ENCODE measurements around the gene TUBB3. TPM values are rescaled to one million over a fixed set of nuclear protein-coding genes. Genes with fewer than 3 reads are reported as not detected.
"Not testable (repeated sequence)": the region's sequence is repeated elsewhere in the genome, so short reads cannot be mapped to it uniquely, and the experiment has no call there.

The TUBB3 gene
- 1,422 and 1,715 TPM in 2 replicates for polyA plus RNA-seq (2014; cell fraction: cytosol; rRNA removed)
- polyA plus RNA-seq (2014; cell fraction: nucleus; rRNA removed) = 950 and 1,080 TPM in 2 replicates

GRCh38 chr16:89922884-89923639 is at the start of gene TUBB3:
Gene TUBB3, plus strand, starts transcription at chr16:89923342. Its CDS starts 60 bp downstream, at chr16:89923402.
- peak; percentile 95 for DNase-seq (ENCODE audit: low spot score)

GRCh38 chr16:89873972-89874689 is 49.0 kb upstream of the TUBB3 start:
- peak; percentile 94 for DNase-seq (ENCODE audit: low spot score)

- not testable (repeated sequence) for DNase-seq (ENCODE audit: low spot score)
These were observed 44.0 kb upstream of the TUBB3 start for GRCh38 chr16:89879123-89879522.

GRCh38 chr16:89880477-89881367 is 42.4 kb upstream of the TUBB3 start:
- no peak for DNase-seq (ENCODE audit: low spot score)

GRCh38 chr16:89881368-89881730 is 41.8 kb upstream of the TUBB3 start:
- DNase-seq (ENCODE audit: low spot score) = no peak

GRCh38 chr16:89883346-89884040 is 39.6 kb upstream of the TUBB3 start:
- DNase-seq (ENCODE audit: low spot score) = no peak

- DNase-seq (ENCODE audit: low spot score) = no peak
These were observed 39.1 kb upstream of the TUBB3 start for GRCh38 chr16:89884041-89884421.

DNA sequence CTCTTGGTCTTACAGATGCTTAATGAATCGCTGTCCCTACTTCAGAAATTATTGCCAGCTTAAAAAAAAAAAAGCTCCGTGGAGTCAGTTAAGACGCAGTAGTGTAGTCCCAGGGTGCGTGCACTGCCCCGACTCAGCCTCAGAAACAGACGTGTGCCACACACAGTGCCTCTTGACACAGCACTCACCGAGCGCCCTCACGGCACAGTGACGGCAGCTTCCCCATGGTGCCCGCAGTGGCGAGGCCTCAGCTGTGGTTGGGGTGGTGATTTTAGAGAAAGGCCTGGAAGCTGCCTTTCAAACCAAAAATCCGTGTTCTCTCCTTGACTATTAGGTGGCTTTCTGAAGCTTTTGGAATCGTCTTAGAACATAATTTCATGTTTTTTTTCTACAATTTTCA is 35.9 kb upstream of the TUBB3 start:
- no peak for DNase-seq (ENCODE audit: low spot score)

GRCh38 chr16:89890200-89890599 is 32.9 kb upstream of the TUBB3 start:
- no peak for DNase-seq (ENCODE audit: low spot score)

- DNase-seq (ENCODE audit: low spot score) = no peak
These were observed 32.1 kb upstream of the TUBB3 start for GRCh38 chr16:89890886-89891657.

GRCh38 chr16:89892055-89892630 is 31.0 kb upstream of the TUBB3 start:
- no peak for DNase-seq (ENCODE audit: low spot score)

GRCh38 chr16:89892635-89893034 is 30.5 kb upstream of the TUBB3 start:
- DNase-seq (ENCODE audit: low spot score) = no peak

GRCh38 chr16:89893642-89894548 is 29.2 kb upstream of the TUBB3 start:
- DNase-seq (ENCODE audit: low spot score) = no peak

DNA sequence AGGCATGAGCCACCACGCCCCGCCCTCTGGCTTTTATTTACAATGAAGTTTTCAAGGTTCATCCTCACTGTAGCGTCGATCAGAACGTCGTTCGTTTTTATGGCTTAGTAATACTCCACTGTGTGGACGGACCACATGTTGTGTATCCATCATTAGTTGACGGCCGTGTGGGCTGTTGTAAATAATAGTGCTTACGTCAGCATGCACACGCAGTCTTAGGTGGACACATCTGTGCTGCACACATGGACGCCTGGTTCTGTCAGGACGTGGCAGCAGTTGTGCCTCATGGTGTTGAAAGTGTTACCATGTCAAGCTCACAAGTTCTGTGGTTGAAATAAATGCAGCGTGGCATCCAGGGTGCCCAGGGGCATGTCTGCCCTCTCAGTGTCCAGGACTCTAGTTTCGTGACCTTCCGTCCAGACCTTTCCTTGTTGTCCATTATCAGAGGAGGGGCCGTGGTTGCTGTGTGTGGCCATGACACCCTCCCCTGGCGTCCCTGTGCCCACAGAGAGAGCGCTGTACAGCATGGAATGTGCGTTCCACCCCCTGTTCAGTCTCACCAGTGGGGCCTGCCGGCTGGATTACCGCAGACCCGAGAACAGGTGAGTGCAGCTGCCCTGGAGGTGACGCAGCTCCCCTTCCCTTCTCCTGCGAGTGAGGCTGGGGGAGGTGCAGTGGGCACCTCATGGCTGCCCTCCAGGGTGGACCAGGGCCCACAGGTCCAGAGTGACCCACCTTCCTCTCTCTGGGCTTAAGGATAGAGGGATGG is 27.5 kb upstream of the TUBB3 start:
- no peak for DNase-seq (ENCODE audit: low spot score)

- no peak for DNase-seq (ENCODE audit: low spot score)
These were observed 25.9 kb upstream of the TUBB3 start for GRCh38 chr16:89897204-89897603.

DNA sequence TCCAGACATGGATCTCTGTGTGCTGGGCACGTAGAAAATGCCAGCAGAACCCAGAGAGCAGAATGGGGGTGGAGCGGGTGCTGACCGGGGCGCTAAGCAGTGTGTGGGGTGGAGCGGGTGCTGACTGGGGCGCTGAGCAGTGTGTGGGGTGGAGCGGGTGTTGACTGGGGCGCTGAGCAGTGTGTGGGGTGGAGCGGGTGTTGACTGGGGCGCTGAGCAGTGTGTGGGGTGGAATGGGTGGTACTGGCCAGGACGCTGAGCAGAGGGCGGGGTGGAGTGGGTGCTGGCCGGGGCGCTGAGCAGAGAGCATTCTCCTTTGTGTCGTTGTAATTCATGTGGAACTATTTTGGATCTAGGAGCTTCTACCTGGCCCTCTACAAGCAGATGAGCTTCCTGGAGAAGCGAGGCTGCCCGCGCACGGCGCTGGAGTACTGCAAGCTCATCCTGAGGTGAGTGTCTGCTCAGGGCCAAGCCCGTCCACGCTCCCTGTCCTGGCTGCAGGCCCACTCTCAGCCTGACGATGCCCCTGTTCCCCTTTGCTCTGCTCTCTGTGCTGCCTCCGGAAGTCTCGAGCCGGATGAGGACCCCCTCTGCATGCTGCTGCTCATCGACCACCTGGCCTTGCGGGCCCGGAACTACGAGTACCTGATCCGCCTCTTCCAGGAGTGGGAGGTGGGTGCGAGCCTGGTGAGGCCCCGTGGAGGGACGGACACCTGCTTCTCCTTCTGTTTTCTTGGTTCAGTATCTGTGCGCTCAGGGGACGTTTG is 24.8 kb upstream of the TUBB3 start:
- DNase-seq (ENCODE audit: low spot score) = no peak

GRCh38 chr16:89899879-89900481 is 23.2 kb upstream of the TUBB3 start:
- DNase-seq (ENCODE audit: low spot score) = no peak
